LNCAP (cell line): ENCODE data around the gene SLC2A6.

ENCODE experiments used
- TF ChIP-seq, protein P1 (sequence below): fragments of 450-650 bp; IDR thresholded peaks from 2 replicates; pipeline ENCODE4 v1.5.1; 2017; ENCODE audit warnings: mild to moderate bottlenecking

Gene SLC2A6

DNA sequence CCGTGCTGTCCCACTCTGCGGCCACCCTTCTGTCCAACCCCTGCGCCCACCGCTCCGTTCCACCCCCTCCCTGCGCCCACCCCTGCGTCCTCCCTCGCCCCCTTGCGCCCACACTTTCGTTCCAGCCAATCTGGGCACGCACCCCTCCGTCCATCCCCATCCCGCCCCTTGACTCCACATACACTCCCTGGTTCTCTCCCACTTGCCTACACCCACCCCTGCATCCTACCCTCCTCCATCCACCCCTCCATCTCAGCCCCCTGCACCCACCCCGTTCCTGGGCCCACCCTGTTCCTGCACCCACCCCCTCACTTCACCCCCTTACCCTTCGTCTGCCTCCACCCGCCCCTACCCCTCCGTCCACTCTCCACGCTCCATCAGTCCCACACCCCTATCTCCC, 49.7 kb downstream of the SLC2A6 start:
- TF ChIP-seq, protein P1, sequence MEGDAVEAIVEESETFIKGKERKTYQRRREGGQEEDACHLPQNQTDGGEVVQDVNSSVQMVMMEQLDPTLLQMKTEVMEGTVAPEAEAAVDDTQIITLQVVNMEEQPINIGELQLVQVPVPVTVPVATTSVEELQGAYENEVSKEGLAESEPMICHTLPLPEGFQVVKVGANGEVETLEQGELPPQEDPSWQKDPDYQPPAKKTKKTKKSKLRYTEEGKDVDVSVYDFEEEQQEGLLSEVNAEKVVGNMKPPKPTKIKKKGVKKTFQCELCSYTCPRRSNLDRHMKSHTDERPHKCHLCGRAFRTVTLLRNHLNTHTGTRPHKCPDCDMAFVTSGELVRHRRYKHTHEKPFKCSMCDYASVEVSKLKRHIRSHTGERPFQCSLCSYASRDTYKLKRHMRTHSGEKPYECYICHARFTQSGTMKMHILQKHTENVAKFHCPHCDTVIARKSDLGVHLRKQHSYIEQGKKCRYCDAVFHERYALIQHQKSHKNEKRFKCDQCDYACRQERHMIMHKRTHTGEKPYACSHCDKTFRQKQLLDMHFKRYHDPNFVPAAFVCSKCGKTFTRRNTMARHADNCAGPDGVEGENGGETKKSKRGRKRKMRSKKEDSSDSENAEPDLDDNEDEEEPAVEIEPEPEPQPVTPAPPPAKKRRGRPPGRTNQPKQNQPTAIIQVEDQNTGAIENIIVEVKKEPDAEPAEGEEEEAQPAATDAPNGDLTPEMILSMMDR: no peak

DNA sequence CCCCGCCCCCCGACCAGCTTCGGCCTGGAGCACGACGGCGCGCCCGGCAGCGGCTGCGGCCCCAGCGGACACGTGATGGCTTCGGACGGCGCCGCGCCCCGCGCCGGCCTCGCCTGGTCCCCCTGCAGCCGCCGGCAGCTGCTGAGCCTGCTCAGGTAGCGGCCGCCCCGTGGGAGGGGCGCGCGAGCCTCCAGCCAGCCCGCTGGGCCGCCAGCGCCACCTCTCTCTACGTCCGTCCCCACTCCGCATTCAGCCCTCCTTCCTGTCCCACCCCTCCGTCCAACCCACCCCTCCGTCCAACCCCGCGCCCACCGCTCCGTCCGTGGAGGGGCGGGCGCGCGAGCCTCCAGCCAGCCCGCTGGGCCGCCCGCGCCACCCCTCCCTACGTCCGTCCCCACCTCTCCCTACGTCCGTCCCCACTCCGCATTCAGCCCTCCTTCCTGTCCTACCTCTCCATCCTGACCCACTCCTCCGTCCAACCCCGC, 50.2 kb downstream of the SLC2A6 start:
- TF ChIP-seq, protein P1: no peak

DNA sequence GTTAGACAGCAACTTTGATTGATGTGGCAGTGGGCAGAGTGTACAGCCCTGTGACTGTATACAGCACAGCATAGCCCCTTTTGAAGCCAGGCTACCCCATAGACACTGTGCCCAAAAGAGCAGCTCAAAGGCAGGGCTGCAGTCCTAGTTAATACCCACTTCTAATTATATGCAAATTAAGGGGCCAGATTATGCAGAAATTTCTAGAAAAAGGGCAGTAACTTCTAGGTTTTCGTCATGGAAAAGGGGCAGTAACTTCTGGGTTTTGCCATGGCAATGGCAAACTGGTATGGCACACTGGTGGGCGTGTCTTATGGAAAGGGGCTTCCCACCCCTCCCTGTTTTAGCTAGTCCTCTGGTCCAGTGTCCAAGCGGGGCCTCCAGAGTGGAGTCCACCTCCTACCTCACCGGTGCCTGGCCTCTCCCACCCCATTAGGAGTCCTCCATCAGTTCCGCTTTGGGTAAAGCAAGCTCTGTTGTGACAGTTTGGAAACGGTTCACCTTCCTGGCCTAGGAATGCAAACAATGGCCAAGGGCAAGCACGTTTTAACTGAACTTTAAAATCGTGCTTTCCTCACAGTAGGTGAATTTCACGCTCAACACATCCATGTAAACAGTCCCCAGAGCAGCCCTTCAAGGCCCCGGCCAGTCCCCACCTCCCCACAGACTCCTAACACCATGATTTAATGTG, 51.1 kb downstream of the SLC2A6 start:
- TF ChIP-seq, protein P1: no peak

DNA sequence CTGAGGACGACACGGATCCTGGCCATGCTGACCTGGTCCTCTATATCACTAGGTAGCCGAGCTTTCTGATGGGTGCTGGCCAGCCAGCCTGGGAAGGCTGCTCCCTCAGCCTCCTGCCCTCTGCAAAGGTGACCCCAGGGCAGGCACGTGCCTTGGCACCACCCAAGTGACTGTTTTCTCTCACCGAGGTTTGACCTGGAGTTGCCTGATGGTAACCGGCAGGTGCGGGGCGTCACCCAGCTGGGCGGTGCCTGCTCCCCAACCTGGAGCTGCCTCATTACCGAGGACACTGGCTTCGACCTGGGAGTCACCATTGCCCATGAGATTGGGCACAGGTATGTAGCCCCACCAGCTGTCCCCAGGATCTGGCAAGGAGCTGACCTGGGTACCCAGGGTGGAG, 52.9 kb downstream of the SLC2A6 start:
- TF ChIP-seq, protein P1: no peak

DNA sequence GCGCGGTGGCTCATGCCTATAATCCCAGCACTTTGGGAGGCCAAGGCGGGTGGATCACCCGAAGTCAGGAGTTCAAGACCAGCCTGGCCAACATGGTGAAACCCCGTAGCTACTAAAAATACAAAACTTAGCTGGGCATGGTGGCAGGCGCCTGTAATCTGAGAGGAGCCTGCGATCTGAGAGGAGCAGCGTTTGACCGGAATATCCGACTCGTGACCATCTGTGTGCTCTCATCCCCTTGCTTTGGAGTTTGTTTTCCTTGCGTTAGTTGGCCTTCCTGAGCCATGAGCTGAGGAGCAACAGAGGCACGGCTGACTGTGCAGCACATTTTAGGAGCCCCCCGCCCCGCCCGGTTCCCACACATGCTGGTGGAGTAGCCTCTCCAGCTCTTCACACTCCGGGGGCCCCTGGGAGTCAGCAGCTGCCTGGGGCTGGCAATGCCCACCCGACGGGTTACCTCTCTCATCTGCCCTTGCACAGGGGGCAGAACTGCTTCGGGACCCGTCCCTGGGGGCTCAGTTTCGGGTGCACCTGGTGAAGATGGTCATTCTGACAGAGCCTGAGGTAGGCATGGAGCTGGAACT, 53.8 kb downstream of the SLC2A6 start:
- TF ChIP-seq, protein P1: no peak

DNA sequence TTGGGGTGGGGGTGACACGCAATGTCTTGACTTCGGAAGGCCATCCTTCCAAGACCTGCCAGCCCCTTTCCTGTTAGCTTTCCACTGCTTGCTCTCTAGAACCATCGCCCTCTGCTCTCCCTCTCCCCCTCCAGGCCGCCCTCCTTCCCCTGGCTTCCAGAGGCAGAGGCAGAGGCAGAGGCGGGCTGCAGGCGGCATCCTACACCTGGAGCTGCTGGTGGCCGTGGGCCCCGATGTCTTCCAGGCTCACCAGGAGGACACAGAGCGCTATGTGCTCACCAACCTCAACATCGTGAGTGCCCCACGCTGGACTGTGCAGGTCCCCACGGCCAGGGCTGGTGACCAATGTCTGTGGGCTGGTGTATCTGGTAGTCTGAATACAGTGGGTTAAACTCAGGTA, 54.7 kb downstream of the SLC2A6 start:
- TF ChIP-seq, protein P1: no peak

DNA sequence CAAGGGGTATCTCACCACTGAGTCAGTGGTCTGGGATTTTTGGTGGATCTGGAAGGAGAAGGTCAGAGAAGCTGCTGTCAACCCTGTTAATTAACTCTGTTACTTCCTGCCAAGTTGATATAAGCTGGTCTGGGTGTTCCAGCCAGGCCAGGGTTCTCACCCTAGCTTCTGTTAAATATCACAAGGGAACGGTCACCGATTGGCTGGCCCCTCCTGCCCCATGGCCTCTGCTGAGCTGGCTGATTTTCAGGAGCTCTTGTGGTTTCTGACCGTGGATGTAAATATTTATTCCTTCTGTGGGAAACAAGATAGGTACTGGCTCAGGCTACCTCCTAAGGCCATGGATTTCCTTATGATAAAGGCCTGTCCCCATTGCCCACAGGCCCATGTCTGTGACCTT, 55.7 kb downstream of the SLC2A6 start:
- TF ChIP-seq, protein P1: no peak
